CD4-positive, alpha-beta T cell treated with Interleukin-4 for 1 hour (primary cell): ENCODE measurements around the gene SLC1A6.
"Not testable (repeated sequence)": the region's sequence is repeated elsewhere in the genome, so short reads cannot be mapped to it uniquely, and the experiment has no call there.

Experiments used
- DNase-seq, 2 donors: peaks; one replicate each; pipeline ENCODE4 v3.0.0-alpha.2; 2020 to 2022

The SLC1A6 gene

GRCh38 chr19:14954071-14954655 lies 25.5 kb downstream of the SLC1A6 start:
- no peak for DNase-seq

GRCh38 chr19:14952767-14953166 lies 26.9 kb downstream of the SLC1A6 start:
- no peak for DNase-seq

GRCh38 chr19:14950421-14950820 lies 29.2 kb downstream of the SLC1A6 start:
- no peak for DNase-seq

GRCh38 chr19:14949876-14950275 lies 29.8 kb downstream of the SLC1A6 start:
- no peak for DNase-seq

- not testable (repeated sequence) for DNase-seq
Observed at GRCh38 chr19:14949413-14949812, 30.3 kb downstream of the SLC1A6 start.

GRCh38 chr19:14944456-14944855 lies 35.2 kb downstream of the SLC1A6 start:
- no peak for DNase-seq

- peak in 1 of 2 donors; percentile 0 for DNase-seq
Observed at GRCh38 chr19:14943601-14944000, 36.1 kb downstream of the SLC1A6 start.

GRCh38 chr19:14941189-14941588 lies 38.5 kb downstream of the SLC1A6 start, which contains the start of gene OR7C2:
Gene OR7C2, plus strand, starts transcription at chr19:14941489. Its CDS starts 0 bp downstream, at chr19:14941489.
- no peak for DNase-seq

GRCh38 chr19:14940266-14940665 lies 39.4 kb downstream of the SLC1A6 start:
- no peak for DNase-seq

- DNase-seq: no peak
Observed at GRCh38 chr19:14933506-14933905, 46.2 kb downstream of the SLC1A6 start.

GRCh38 chr19:14916848-14917247 lies 62.8 kb downstream of the SLC1A6 start:
- no peak for DNase-seq

- DNase-seq: no peak
Observed at GRCh38 chr19:14915116-14915515, 64.5 kb downstream of the SLC1A6 start.

GRCh38 chr19:14906711-14907110 lies 73.0 kb downstream of the SLC1A6 start:
- DNase-seq: no peak

- DNase-seq: no peak
Observed at GRCh38 chr19:14901675-14902260, 77.9 kb downstream of the SLC1A6 start.
